ENCODE results near the gene PAK5.

The PAK5 gene

GRCh38 chr20:9490631-9491030 lies 348.2 kb downstream of the PAK5 start:
- DNase-seq, result no peak

- DNase-seq, result peak; percentile 19
Measured at GRCh38 chr20:9490161-9490560, 348.7 kb downstream of the PAK5 start.

GRCh38 chr20:9488063-9488462 lies 350.8 kb downstream of the PAK5 start:
- no peak for DNase-seq
